GM12874 (cell line): ENCODE data around the gene SETD3.

Experiments used
- CTCF ChIP-seq: IDR thresholded peaks from 2 replicates; pipeline ENCODE4 v1.5.1; 2011; ENCODE audit warnings: low read depth, mild to moderate bottlenecking, control low read depth, low read length, moderate library complexity; ENCODE audit not compliant: insufficient read depth

Gene SETD3

GRCh38 chr14:99450266-99450665, 30.4 kb downstream of the SETD3 start:
- TF ChIP-seq CTCF: no peak

DNA sequence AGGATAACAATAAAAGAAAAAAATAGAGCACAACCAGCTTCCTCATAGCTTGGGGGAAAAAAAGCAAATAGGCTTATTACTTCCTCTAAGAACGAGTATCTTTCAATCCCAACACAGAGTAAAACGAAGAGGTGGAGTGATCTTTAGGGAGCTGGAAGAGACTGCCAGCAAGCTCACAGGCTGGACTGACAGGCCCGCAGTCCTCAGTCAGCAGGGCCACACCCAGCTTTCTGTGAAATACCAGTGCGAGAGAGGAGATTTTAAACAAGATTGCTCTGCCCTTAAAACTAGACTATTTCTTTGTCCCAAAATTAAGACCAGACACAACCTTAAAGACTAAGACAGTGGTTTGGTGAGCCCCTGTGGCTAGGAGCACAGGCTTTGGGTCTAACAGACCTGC, 32.9 kb downstream of the SETD3 start:
- no peak for TF ChIP-seq CTCF

GRCh38 chr14:99445931-99446330, 34.7 kb downstream of the SETD3 start:
- no peak for TF ChIP-seq CTCF

GRCh38 chr14:99441918-99442317, 38.7 kb downstream of the SETD3 start:
- no peak for TF ChIP-seq CTCF

- no peak for TF ChIP-seq CTCF
Measured at GRCh38 chr14:99441157-99441870, 39.3 kb downstream of the SETD3 start.

DNA sequence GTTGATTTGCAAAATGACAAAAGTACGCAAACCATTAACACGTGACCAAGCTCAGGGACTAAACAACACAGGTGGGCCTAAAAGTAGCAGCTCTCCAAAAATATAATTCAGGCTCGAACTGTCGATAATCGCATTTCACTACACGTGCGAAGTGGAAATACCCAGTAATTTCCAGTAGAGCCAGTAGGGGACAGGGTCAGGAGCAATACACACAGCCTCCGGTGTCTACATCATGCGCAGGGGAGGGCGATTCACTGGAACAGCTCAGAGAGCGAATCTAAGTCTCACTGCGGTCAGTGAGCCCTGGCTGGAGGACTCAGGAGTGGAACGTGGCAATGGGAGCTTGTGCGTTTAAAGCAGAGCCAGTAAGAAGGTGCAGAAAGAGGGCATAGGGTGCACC, 40.4 kb downstream of the SETD3 start:
- TF ChIP-seq CTCF: no peak

GRCh38 chr14:99437706-99438105, 43.0 kb downstream of the SETD3 start:
- no peak for TF ChIP-seq CTCF
